ENCODE data around the gene IL1R2. TPM values are rescaled to one million over a fixed set of nuclear protein-coding genes. Genes with fewer than 3 reads are reported as not detected.

Gene IL1R2
- total and polyA plus RNA-seq, 9 of the 15 experiments (the other 6 are each of a cell fraction or from before 2014, with no cell fraction given): 0.13 TPM; not detected in 8

- TF ChIP-seq PREB (CRISPR knock-in tag; IDR thresholded peaks at IDR 0.05): no peak
These were observed 35.0 kb upstream of the IL1R2 start (continued) for GRCh38 chr2:101956465-101957438.

- H2AFZ ChIP-seq (ENCODE audit: low read depth, low read length): no peak overlapping the region
- in situ Hi-C loops (cut with MboI) (no loop called here), intact Hi-C loops (cut with micrococcal nuclease) (no loop called here)
- no peak overlapping the region for H3K4me2 ChIP-seq (ENCODE audit: insufficient read depth, low read length)
- no peak overlapping the region for H3K9ac ChIP-seq (ENCODE audit: insufficient read depth in 1 of 2, low read depth in 2 of 2, low read length in 2 of 2)
- no peak for FAIRE-seq
- H3K4me1 ChIP-seq (replicated peaks in 1 of 2; ENCODE audit: control insufficient read depth in 2 of 2, insufficient read depth in 2 of 2, low read length in 2 of 2): no peaks in the 10 kb centered on the region
- H3K27me3 ChIP-seq (ENCODE audit: control insufficient read depth in 2 of 2, insufficient read depth in 2 of 2, low read length in 2 of 2): peaks cover 11 to 33% of the 10 kb centered on the region in 2 experiments; a peak in 4 of 5 replicates
- H4K20me1 ChIP-seq (replicated peaks; ENCODE audit: control insufficient read depth, insufficient read depth, low read length): no peaks in the 10 kb centered on the region
- no TSS peak for BruUV-seq (replicated peaks)
- no peak overlapping the region for H3K27ac ChIP-seq (ENCODE audit: extremely low read depth, low read depth, low read length)
- H3K79me2 ChIP-seq (ENCODE audit: control insufficient read depth, insufficient read depth, low read length): no peaks in the 10 kb centered on the region
- TF ChIP-seq NFIC (IDR thresholded peaks at IDR 0.05) (no peak), CHD2 (IDR thresholded peaks at IDR 0.05; ENCODE audit: low read depth, low read length) (no peak), C11orf30 (IDR thresholded peaks at IDR 0.05; ENCODE audit: low read depth) (no peak), HMGN3 (IDR thresholded peaks at IDR 0.05; ENCODE audit: borderline replicate concordance, extremely low read depth, insufficient read length, low read depth, low read length) (no peak), IFI16 (CRISPR knock-in tag; IDR thresholded peaks at IDR 0.05) (no peak), HCFC1 (IDR thresholded peaks at IDR 0.05; ENCODE audit: low read depth, low read length) (no peak), GABPB2 (CRISPR knock-in tag; conservative IDR thresholded peaks at IDR 0.05) (no peak), ZFX (CRISPR knock-in tag; IDR thresholded peaks at IDR 0.05) (no peak), ZNF444 (CRISPR knock-in tag; IDR thresholded peaks at IDR 0.05) (no peak), ARNT (IDR thresholded peaks at IDR 0.05) (no peak), CAMTA2 (CRISPR knock-in tag; conservative IDR thresholded peaks at IDR 0.05) (no peak), MBD2 (IDR thresholded peaks at IDR 0.05; ENCODE audit: borderline replicate concordance, low read depth) (no peak), THAP7 (CRISPR knock-in tag; IDR thresholded peaks at IDR 0.05) (no peak), HEY1 (CRISPR knock-in tag; IDR thresholded peaks at IDR 0.05; ENCODE audit: borderline replicate concordance) (no peak), POLR2AphosphoS5 (IDR thresholded peaks at IDR 0.05; ENCODE audit: control insufficient read depth, insufficient read depth, low read depth, low read length) (no peak), ZEB2 (IDR thresholded peaks at IDR 0.05) (no peak)
- DNase-seq (ENCODE audit: extremely low read depth in 1 of 4, low spot score in 3 of 4): no peak
- CTCF ChIA-PET (ENCODE audit: low intra/inter-chr PET ratio): no interaction called here
- POLR2A ChIA-PET: interaction anchor here (0.6 to 1.2 kb wide), 4 partner anchors 10 to 999 kb away, joined by 3 read pairs; no protein-coding TSS in a partner anchor
- no peaks in the 10 kb centered on the region for H3K36me3 ChIP-seq (ENCODE audit: control insufficient read depth, insufficient read depth, low read length)
- H3K9me3 ChIP-seq (replicated peaks; ENCODE audit: control insufficient read depth, insufficient read depth, low read depth, low read length): no peaks in the 10 kb centered on the region
- no peak overlapping the region for H3K4me3 ChIP-seq
- H3K9me1 ChIP-seq (ENCODE audit: control insufficient read depth, insufficient read depth, low read length): no peaks in the 10 kb centered on the region
- no peak for ATAC-seq
- WGBS (ENCODE audit: insufficient coverage, low coverage, missing lambda C conversion rate): 9% methylated on average over 2 of the region's 2 CpGs
These were observed 33.7 kb upstream of the IL1R2 start for GRCh38 chr2:101958061-101958460.

Data from K562 (cell line).